Measurements from ENCODE around the gene CIB4.

The CIB4 gene

DNA sequence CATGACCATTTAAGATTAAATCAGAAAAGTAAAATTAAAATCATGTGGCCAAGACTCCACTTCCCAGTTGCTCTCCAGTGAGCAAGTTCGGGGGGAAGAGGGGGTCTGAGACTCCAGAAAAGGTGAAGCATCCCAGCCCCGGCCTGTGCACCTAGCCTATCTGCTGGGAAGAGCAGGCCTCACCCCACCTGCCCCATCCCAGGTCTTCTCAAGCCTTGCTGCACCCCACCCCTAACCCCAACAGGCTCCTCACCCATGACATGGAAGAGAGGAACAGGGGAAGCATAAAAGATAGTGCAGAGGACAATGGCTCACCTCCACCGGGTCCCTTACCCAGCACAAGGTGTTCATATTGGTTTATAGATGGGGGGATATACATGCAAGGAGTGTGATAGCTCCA, 14.6 kb downstream of the CIB4 start:
- no peaks in the 10 kb centered on the region for H3K9me3 ChIP-seq (ENCODE audit: control insufficient read depth, low read length)
- no peaks in the 10 kb centered on the region for H3K36me3 ChIP-seq (ENCODE audit: control insufficient read depth, insufficient read depth, low read length)
- no peaks in the 10 kb centered on the region for H3K27me3 ChIP-seq (replicated peaks; ENCODE audit: control insufficient read depth, insufficient read depth, low read length, poor library complexity, severe bottlenecking)
- H3K4me1 ChIP-seq (ENCODE audit: control insufficient read depth, insufficient read depth, low read length, poor library complexity, severe bottlenecking): no peaks in the 10 kb centered on the region
- no peak for DNase-seq
- no peak overlapping the region for H3K27ac ChIP-seq (ENCODE audit: insufficient read depth, low read length, poor library complexity, severe bottlenecking)
- no peak overlapping the region for H3K4me3 ChIP-seq (ENCODE audit: insufficient read depth, low read depth, low read length, poor library complexity, severe bottlenecking)

GRCh38 chr2:26623541-26624495, 17.3 kb downstream of the CIB4 start:
- DNase-seq: no peak
- no peak overlapping the region for H3K27ac ChIP-seq (ENCODE audit: insufficient read depth, low read length, poor library complexity, severe bottlenecking)
- H3K4me1 ChIP-seq (ENCODE audit: control insufficient read depth, insufficient read depth, low read length, poor library complexity, severe bottlenecking): no peaks in the 10 kb centered on the region

GRCh38 chr2:26621469-26622199, 19.5 kb downstream of the CIB4 start:
- H3K27me3 ChIP-seq (replicated peaks; ENCODE audit: control insufficient read depth, insufficient read depth, low read length, poor library complexity, severe bottlenecking): no peaks in the 10 kb centered on the region
- no peak for DNase-seq
- no peaks in the 10 kb centered on the region for H3K36me3 ChIP-seq (ENCODE audit: control insufficient read depth, insufficient read depth, low read length)

More at GRCh38 chr2:26623541-26624495, 17.3 kb downstream of the CIB4 start:
- H3K9me3 ChIP-seq (ENCODE audit: control insufficient read depth, low read length): no peaks in the 10 kb centered on the region
- H3K27me3 ChIP-seq (replicated peaks; ENCODE audit: control insufficient read depth, insufficient read depth, low read length, poor library complexity, severe bottlenecking): no peaks in the 10 kb centered on the region
- no peak overlapping the region for H3K4me3 ChIP-seq (ENCODE audit: insufficient read depth, low read depth, low read length, poor library complexity, severe bottlenecking)
- no peaks in the 10 kb centered on the region for H3K36me3 ChIP-seq (ENCODE audit: control insufficient read depth, insufficient read depth, low read length)

DNA sequence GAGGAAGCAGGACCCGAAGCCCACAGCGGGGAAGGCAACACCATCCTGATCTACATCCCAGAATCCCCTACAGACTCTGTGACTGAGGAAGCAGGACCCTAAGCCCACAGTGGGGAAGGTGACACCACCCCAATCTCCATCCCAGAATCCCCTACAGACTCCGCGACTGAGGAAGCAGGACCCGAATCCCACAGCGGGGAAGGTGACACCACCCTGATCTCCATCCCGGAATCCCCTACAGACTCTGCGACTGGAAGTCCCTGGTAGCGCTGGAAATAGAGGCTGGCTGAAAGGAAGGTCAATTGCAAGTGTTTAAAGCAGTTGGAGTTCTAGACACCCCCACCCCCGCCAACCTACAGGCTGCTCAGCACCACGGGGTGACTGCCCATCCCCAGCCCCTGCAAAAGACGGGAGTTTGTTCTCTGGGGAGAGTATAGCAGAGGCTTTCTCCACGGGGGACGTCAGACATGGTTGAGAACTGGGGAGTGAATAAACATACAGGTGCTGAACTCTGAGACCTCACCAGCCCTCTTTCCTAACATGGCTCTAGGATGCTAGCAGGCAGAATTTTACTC, 21.0 kb downstream of the CIB4 start:
- Histone ChIP-seq H3K4me3 (ENCODE audit: insufficient read depth, low read depth, low read length, poor library complexity, severe bottlenecking) (no peak overlapping the region), H3K9me3 (ENCODE audit: control insufficient read depth, low read length) (no peaks in the 10 kb centered on the region), H3K27ac (ENCODE audit: insufficient read depth, low read length, poor library complexity, severe bottlenecking) (no peak overlapping the region), H3K4me1 (ENCODE audit: control insufficient read depth, insufficient read depth, low read length, poor library complexity, severe bottlenecking) (no peaks in the 10 kb centered on the region), H3K27me3 (replicated peaks; ENCODE audit: control insufficient read depth, insufficient read depth, low read length, poor library complexity, severe bottlenecking) (no peaks in the 10 kb centered on the region), H3K36me3 (ENCODE audit: control insufficient read depth, insufficient read depth, low read length) (no peaks in the 10 kb centered on the region)
- DNase-seq: no peak

More at GRCh38 chr2:26621469-26622199, 19.5 kb downstream of the CIB4 start:
- Histone ChIP-seq H3K27ac (ENCODE audit: insufficient read depth, low read length, poor library complexity, severe bottlenecking) (no peak overlapping the region), H3K4me1 (ENCODE audit: control insufficient read depth, insufficient read depth, low read length, poor library complexity, severe bottlenecking) (no peaks in the 10 kb centered on the region), H3K9me3 (ENCODE audit: control insufficient read depth, low read length) (no peaks in the 10 kb centered on the region), H3K4me3 (ENCODE audit: insufficient read depth, low read depth, low read length, poor library complexity, severe bottlenecking) (no peak overlapping the region)

DNA sequence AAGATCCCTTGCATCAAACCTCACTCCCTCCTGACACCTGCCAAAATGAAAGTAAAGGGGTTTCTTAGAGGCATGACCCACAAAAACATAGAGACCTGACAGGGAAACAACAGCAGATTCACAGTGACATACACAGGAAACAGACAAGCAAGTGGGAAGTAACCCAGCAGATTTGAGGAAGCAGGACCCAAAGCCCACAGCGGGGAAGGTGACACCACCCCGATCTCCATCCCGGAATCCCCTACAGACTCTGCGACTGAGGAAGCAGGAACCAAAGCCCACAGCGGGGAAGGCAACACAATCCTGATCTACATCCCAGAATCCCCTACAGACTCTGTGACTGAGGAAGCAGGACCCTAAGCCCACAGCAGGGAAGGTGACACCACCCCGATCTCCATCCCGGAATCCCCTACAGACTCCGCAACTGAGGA, 21.6 kb downstream of the CIB4 start:
- no peak for DNase-seq
- Histone ChIP-seq H3K36me3 (ENCODE audit: control insufficient read depth, insufficient read depth, low read length) (no peaks in the 10 kb centered on the region), H3K27ac (ENCODE audit: insufficient read depth, low read length, poor library complexity, severe bottlenecking) (no peak overlapping the region), H3K27me3 (replicated peaks; ENCODE audit: control insufficient read depth, insufficient read depth, low read length, poor library complexity, severe bottlenecking) (no peaks in the 10 kb centered on the region), H3K9me3 (ENCODE audit: control insufficient read depth, low read length) (no peaks in the 10 kb centered on the region), H3K4me1 (ENCODE audit: control insufficient read depth, insufficient read depth, low read length, poor library complexity, severe bottlenecking) (no peaks in the 10 kb centered on the region), H3K4me3 (ENCODE audit: insufficient read depth, low read depth, low read length, poor library complexity, severe bottlenecking) (no peak overlapping the region)

GRCh38 chr2:26619096-26619495, 22.1 kb downstream of the CIB4 start:
- Histone ChIP-seq H3K4me1 (ENCODE audit: control insufficient read depth, insufficient read depth, low read length, poor library complexity, severe bottlenecking) (no peaks in the 10 kb centered on the region), H3K27me3 (replicated peaks; ENCODE audit: control insufficient read depth, insufficient read depth, low read length, poor library complexity, severe bottlenecking) (no peaks in the 10 kb centered on the region), H3K4me3 (ENCODE audit: insufficient read depth, low read depth, low read length, poor library complexity, severe bottlenecking) (no peak overlapping the region), H3K9me3 (ENCODE audit: control insufficient read depth, low read length) (no peaks in the 10 kb centered on the region), H3K36me3 (ENCODE audit: control insufficient read depth, insufficient read depth, low read length) (no peaks in the 10 kb centered on the region), H3K27ac (ENCODE audit: insufficient read depth, low read length, poor library complexity, severe bottlenecking) (no peak overlapping the region)
- no peak for DNase-seq

GRCh38 chr2:26618611-26619010, 22.6 kb downstream of the CIB4 start:
- no peak overlapping the region for H3K27ac ChIP-seq (ENCODE audit: insufficient read depth, low read length, poor library complexity, severe bottlenecking)
- no peaks in the 10 kb centered on the region for H3K36me3 ChIP-seq (ENCODE audit: control insufficient read depth, insufficient read depth, low read length)
- H3K9me3 ChIP-seq (ENCODE audit: control insufficient read depth, low read length): no peaks in the 10 kb centered on the region
- H3K27me3 ChIP-seq (replicated peaks; ENCODE audit: control insufficient read depth, insufficient read depth, low read length, poor library complexity, severe bottlenecking): no peaks in the 10 kb centered on the region
- no peaks in the 10 kb centered on the region for H3K4me1 ChIP-seq (ENCODE audit: control insufficient read depth, insufficient read depth, low read length, poor library complexity, severe bottlenecking)
- no peak for DNase-seq
- H3K4me3 ChIP-seq (ENCODE audit: insufficient read depth, low read depth, low read length, poor library complexity, severe bottlenecking): no peak overlapping the region

- DNase-seq: no peak
- Histone ChIP-seq H3K27me3 (replicated peaks; ENCODE audit: control insufficient read depth, insufficient read depth, low read length, poor library complexity, severe bottlenecking) (no peaks in the 10 kb centered on the region), H3K4me1 (ENCODE audit: control insufficient read depth, insufficient read depth, low read length, poor library complexity, severe bottlenecking) (no peaks in the 10 kb centered on the region), H3K27ac (ENCODE audit: insufficient read depth, low read length, poor library complexity, severe bottlenecking) (no peak overlapping the region), H3K9me3 (ENCODE audit: control insufficient read depth, low read length) (no peaks in the 10 kb centered on the region), H3K36me3 (ENCODE audit: control insufficient read depth, insufficient read depth, low read length) (no peaks in the 10 kb centered on the region), H3K4me3 (ENCODE audit: insufficient read depth, low read depth, low read length, poor library complexity, severe bottlenecking) (no peak overlapping the region)
Measured at GRCh38 chr2:26617588-26618083, 23.5 kb downstream of the CIB4 start.

DNA sequence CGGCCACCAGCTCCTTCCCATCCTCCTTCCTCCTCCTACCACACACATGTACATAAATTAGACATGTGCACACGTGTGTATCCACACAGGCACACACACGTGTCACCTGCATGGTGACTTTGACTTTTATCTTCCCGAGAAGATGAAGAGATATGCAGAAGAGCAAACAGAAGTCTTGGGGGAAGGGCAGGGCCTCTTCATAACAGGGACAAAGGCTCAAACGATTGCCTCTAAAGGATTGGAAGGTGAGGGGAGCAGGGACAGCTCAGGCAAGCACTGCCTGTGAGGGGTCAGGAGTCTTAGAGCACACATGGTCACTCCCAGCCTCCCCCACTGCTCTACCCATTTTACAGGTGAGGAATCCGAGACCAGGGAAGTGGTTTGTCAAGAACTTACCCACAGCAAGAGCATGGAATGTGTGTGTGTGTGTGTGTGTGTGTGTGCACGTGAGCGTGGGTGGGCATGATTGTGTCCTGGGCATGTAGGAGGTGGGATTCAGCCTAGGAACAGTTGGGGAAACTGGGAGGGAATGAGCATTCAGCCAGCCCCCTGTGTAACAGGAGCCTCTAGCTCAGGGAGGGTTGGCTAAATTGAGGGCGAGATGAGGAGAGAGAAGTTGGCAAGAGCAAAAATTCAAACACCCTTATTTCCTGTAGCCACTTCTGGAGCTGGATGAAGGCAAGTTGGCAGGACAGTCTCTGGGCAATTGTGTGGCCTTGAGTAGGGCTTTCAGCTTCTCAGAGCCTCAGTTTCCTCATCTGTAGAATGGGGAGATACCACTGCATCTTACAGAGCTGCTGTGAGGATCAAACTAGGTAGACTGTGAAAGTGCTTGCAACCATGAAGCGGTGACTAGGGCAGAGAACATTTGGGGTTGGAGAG, 24.2 kb downstream of the CIB4 start:
- no peak overlapping the region for H3K27ac ChIP-seq (ENCODE audit: insufficient read depth, low read length, poor library complexity, severe bottlenecking)
- no peaks in the 10 kb centered on the region for H3K27me3 ChIP-seq (replicated peaks; ENCODE audit: control insufficient read depth, insufficient read depth, low read length, poor library complexity, severe bottlenecking)
- no peak for DNase-seq
- no peaks in the 10 kb centered on the region for H3K36me3 ChIP-seq (ENCODE audit: control insufficient read depth, insufficient read depth, low read length)
- no peak overlapping the region for H3K4me3 ChIP-seq (ENCODE audit: insufficient read depth, low read depth, low read length, poor library complexity, severe bottlenecking)
- H3K4me1 ChIP-seq (ENCODE audit: control insufficient read depth, insufficient read depth, low read length, poor library complexity, severe bottlenecking): no peaks in the 10 kb centered on the region
- H3K9me3 ChIP-seq (ENCODE audit: control insufficient read depth, low read length): no peaks in the 10 kb centered on the region
